Smooth muscle cell (in vitro differentiated cells): ENCODE measurements around the gene PANK2. TPM values are rescaled to one million over a fixed set of nuclear protein-coding genes. Genes with fewer than 3 reads are reported as not detected.

Experiments used
- DNase-seq: peaks from one replicate; lab custom pipeline; 2025; ENCODE audit not compliant: unreplicated experiment; lab: John Stamatoyannopoulos, UW
- H2AFZ ChIP-seq: fragments of 200-600 bp; sonication (generic); 2 replicates; pipeline ENCODE4 v1.6.0; 2016; ENCODE audit warnings: antibody characterized with exemption, low read depth, mild to moderate bottlenecking
- H3F3A ChIP-seq: fragments of 200-600 bp; sonication (generic); 2 replicates; pipeline ENCODE4 v1.6.0; 2017; ENCODE audit warnings: antibody characterized with exemption, low read depth
- H3K27ac ChIP-seq: fragments of 200-600 bp; sonication (generic); 2 replicates; pipeline ENCODE4 v1.5.1; 2016; ENCODE audit warnings: low read depth, mild to moderate bottlenecking
- H3K27me3 ChIP-seq: fragments of 200-600 bp; sonication (generic); 2 replicates; pipeline ENCODE4 v1.6.1; 2016; ENCODE audit warnings: low read depth, mild to moderate bottlenecking
- H3K36me3 ChIP-seq: fragments of 200-600 bp; sonication (generic); 2 replicates; pipeline ENCODE4 v1.5.1; 2016; ENCODE audit warnings: low read depth
- H3K4me1 ChIP-seq: fragments of 200-600 bp; sonication (generic); 2 replicates; pipeline ENCODE4 v1.5.1; 2016; ENCODE audit warnings: low read depth
- H3K4me2 ChIP-seq: fragments of 200-600 bp; sonication (generic); 2 replicates; pipeline ENCODE4 v1.6.0; 2016; ENCODE audit warnings: mild to moderate bottlenecking
- H3K4me3 ChIP-seq: fragments of 200-600 bp; sonication (generic); 2 replicates; pipeline ENCODE4 v1.5.1; 2016; ENCODE audit warnings: mild to moderate bottlenecking
- H3K79me2 ChIP-seq: fragments of 200-600 bp; sonication (generic); 2 replicates; pipeline ENCODE4 v1.6.0; 2016; ENCODE audit warnings: low read depth, mild to moderate bottlenecking
- H3K9ac ChIP-seq: fragments of 200-600 bp; sonication (generic); 2 replicates; pipeline ENCODE4 v1.6.0; 2016; ENCODE audit warnings: low read depth
- H3K9me3 ChIP-seq: fragments of 200-600 bp; sonication (generic); replicated peaks from 2 replicates; pipeline ENCODE4 v1.5.1; 2016; ENCODE audit warnings: low read depth
- H4K20me1 ChIP-seq: fragments of 200-600 bp; sonication (generic); 2 replicates; pipeline ENCODE4 v1.6.0; 2016; ENCODE audit warnings: low read depth
- CTCF ChIP-seq: fragments of 200-600 bp; sonication (generic); IDR thresholded peaks from 2 replicates; pipeline ENCODE4 v1.5.1; 2017; ENCODE audit warnings: borderline replicate concordance, mild to moderate bottlenecking, antibody characterized with exemption; ENCODE audit not compliant: insufficient read depth, poor library complexity, severe bottlenecking
- WGBS: methylation state at CpG from one replicate; pipeline ENCODE4 v1.1.7; 2016; ENCODE audit warnings: low lambda C conversion rate; 5-methylcytosine and 5-hydroxymethylcytosine counted together
- polyA plus RNA-seq: library from polyadenylated mRNA; unstranded; fragments of >200 nt; fragmentation: Nextera tagmentation; extraction: Ambion mirVana; gene quantifications from 2 replicates; pipeline ENCODE4 v1.2.1, GENCODE V29; 2016
- total RNA-seq: library from RNA; depleted of rRNA; stranded (reverse); fragments of >200 nt; gene quantifications from 2 replicates; pipeline ENCODE4 v1.2.3, GENCODE V29; 2014

PANK2 gene
- total and polyA plus RNA-seq, 2 experiments from 2014 or later = 24.7 to 40.8 TPM

GRCh38 chr20:3865887-3866407, 23.2 kb upstream of the PANK2 start:
- 99% methylated on average over 14 of the region's 14 CpGs for WGBS
- Histone ChIP-seq H2AFZ (no peak overlapping the region), H3K79me2 (no peaks in the 10 kb centered on the region), H4K20me1 (peaks cover 12% of the 10 kb centered on the region), H3F3A (no peaks in the 10 kb centered on the region), H3K9me3 (no peaks in the 10 kb centered on the region), H3K9ac (no peak overlapping the region), H3K4me3 (no peak overlapping the region), H3K36me3 (peaks cover 9% of the 10 kb centered on the region), H3K4me2 (no peak overlapping the region), H3K4me1 (no peaks in the 10 kb centered on the region), H3K27me3 (no peaks in the 10 kb centered on the region), H3K27ac (no peak overlapping the region)
- DNase-seq = no peak
- TF ChIP-seq CTCF = no peak

- H3K4me2 ChIP-seq = no peak overlapping the region
- H2AFZ ChIP-seq = no peak overlapping the region
- H3K9ac ChIP-seq = no peak overlapping the region
- no peak for DNase-seq
- H3K4me3 ChIP-seq = no peak overlapping the region
- no peak overlapping the region for H3K27ac ChIP-seq
- no peaks in the 10 kb centered on the region for H3K27me3 ChIP-seq
- H3K36me3 ChIP-seq = peaks cover 9% of the 10 kb centered on the region
- no peaks in the 10 kb centered on the region for H3F3A ChIP-seq
- H4K20me1 ChIP-seq = peaks cover 12% of the 10 kb centered on the region
- no peaks in the 10 kb centered on the region for H3K9me3 ChIP-seq
- WGBS = 74% methylated on average over 3 of the region's 3 CpGs
- no peak for TF ChIP-seq CTCF
- no peaks in the 10 kb centered on the region for H3K4me1 ChIP-seq
- no peaks in the 10 kb centered on the region for H3K79me2 ChIP-seq
Observed at GRCh38 chr20:3866464-3866863, 22.7 kb upstream of the PANK2 start.

- 97% methylated on average over 2 of the region's 2 CpGs for WGBS
- Histone ChIP-seq H3K9me3 (no peaks in the 10 kb centered on the region), H3K79me2 (no peaks in the 10 kb centered on the region), H3K27me3 (no peaks in the 10 kb centered on the region), H3K9ac (no peak overlapping the region), H2AFZ (no peak overlapping the region), H3K4me2 (no peak overlapping the region), H3K36me3 (no peaks in the 10 kb centered on the region), H3F3A (no peaks in the 10 kb centered on the region), H3K27ac (no peak overlapping the region), H3K4me3 (no peak overlapping the region), H3K4me1 (no peaks in the 10 kb centered on the region), H4K20me1 (peaks cover 15% of the 10 kb centered on the region)
- DNase-seq = no peak
- TF ChIP-seq CTCF = no peak
Observed at GRCh38 chr20:3867802-3868201, 21.4 kb upstream of the PANK2 start.
